SK-N-SH (cell line): Measurements from ENCODE around the gene JCHAIN. TPM values are rescaled to one million over a fixed set of nuclear protein-coding genes. Genes with fewer than 3 reads are reported as not detected.

ENCODE experiments used
- CTCF ChIA-PET: fragments of 300-600, 350-600 bp; formaldehyde crosslinking; extraction: SDS; loops from one replicate; lab custom pipeline; 2021; lab: Yijun Ruan, JAX
- POLR2A ChIA-PET: fragments of 350-600 bp; sonication (Branson Sonifier 250); formaldehyde crosslinking; extraction: SDS; loops from one replicate; lab custom pipeline; 2020; ENCODE audit warnings: antibody characterized with exemption, inconsistent platforms; lab: Yijun Ruan, JAX
- DNase-seq: peaks from one replicate; pipeline ENCODE4 v3.0.0; 2012
- H2AFZ ChIP-seq: fragments of 200-600 bp; sonication (generic); 2 replicates; pipeline ENCODE4 v1.8.1; 2016; ENCODE audit warnings: antibody characterized with exemption, mild to moderate bottlenecking, low read depth
- H3F3A ChIP-seq: fragments of 200-600 bp; sonication (generic); replicated peaks from 2 replicates; pipeline ENCODE3; 2016; ENCODE audit warnings: antibody characterized with exemption, mild to moderate bottlenecking; ENCODE audit not compliant: insufficient read depth
- H3K27ac ChIP-seq, 2 experiments: fragments of 200-500 bp in 1 of 2; fragments of 200-600 bp in 1 of 2; sonication (Bioruptor generic) in 1 of 2; sonication (generic), shearing (Covaris generic) in 1 of 2; 2 replicates each; pipeline versions ENCODE4 v1.5.1 to v1.6.1; 2014 to 2016; ENCODE audit warnings: low read depth in 2 of 2, inconsistent platforms in 1 of 2, low read length in 1 of 2, mild to moderate bottlenecking in 1 of 2, mixed read lengths in 1 of 2
- H3K27me3 ChIP-seq: fragments of 200-600 bp; sonication (generic), shearing (Covaris generic); 2 replicates; pipeline ENCODE4 v1.6.1; 2016; ENCODE audit warnings: mixed run types; ENCODE audit not compliant: insufficient read depth
- H3K36me3 ChIP-seq, 2 experiments: fragments of 200-500 bp in 1 of 2; fragments of 200-600 bp in 1 of 2; sonication (Bioruptor generic) in 1 of 2; sonication (generic) in 1 of 2; replicated peaks in 1 of 2; 2 replicates each; pipeline versions ENCODE3 to v1.5.1; 2014 to 2016; ENCODE audit warnings: low read length in 1 of 2, mild to moderate bottlenecking in 1 of 2; ENCODE audit not compliant: insufficient read depth in 2 of 2, control insufficient read depth in 1 of 2
- H3K4me1 ChIP-seq, 2 experiments: fragments of 200-500 bp in 1 of 2; fragments of 200-600 bp in 1 of 2; sonication (Bioruptor generic) in 1 of 2; sonication (generic), shearing (Covaris generic) in 1 of 2; 2 replicates each; pipeline versions ENCODE4 v1.5.1 to v1.6.1; 2014 to 2016; ENCODE audit warnings: low read depth in 1 of 2, low read length in 1 of 2, mixed run types in 1 of 2; ENCODE audit not compliant: insufficient read depth in 2 of 2, control insufficient read depth in 1 of 2
- H3K4me2 ChIP-seq: fragments of 200-600 bp; sonication (generic), shearing (Covaris generic); 2 replicates; pipeline ENCODE4 v1.6.1; 2017; ENCODE audit warnings: mixed run types
- H3K4me3 ChIP-seq, 2 experiments: fragments of 200-500 bp in 1 of 2; fragments of 200-600 bp in 1 of 2; sonication (Bioruptor generic) in 1 of 2; sonication (generic), shearing (Covaris generic) in 1 of 2; 2 replicates each; pipeline versions ENCODE4 v1.5.1 to v1.8.1; 2014 to 2016; ENCODE audit warnings: low read depth in 2 of 2, inconsistent platforms in 1 of 2, low read length in 1 of 2, mild to moderate bottlenecking in 1 of 2, mixed read lengths in 1 of 2, moderate library complexity in 1 of 2
- H3K79me2 ChIP-seq: fragments of 200-600 bp; sonication (generic); 2 replicates; pipeline ENCODE4 v1.8.1; 2017; ENCODE audit warnings: mild to moderate bottlenecking; ENCODE audit not compliant: insufficient read depth
- H3K9ac ChIP-seq: fragments of 200-600 bp; sonication (generic); 2 replicates; pipeline ENCODE4 v1.6.1; 2017; ENCODE audit warnings: mixed run types
- H3K9me2 ChIP-seq: fragments of 200-600 bp; sonication (generic); 2 replicates; pipeline ENCODE4 v1.6.1; 2017; ENCODE audit warnings: mixed run types
- H3K9me3 ChIP-seq: fragments of 200-600 bp; sonication (generic); 2 replicates; pipeline ENCODE4 v1.6.1; 2017; ENCODE audit warnings: mixed run types, mild to moderate bottlenecking, moderate library complexity
- H4K20me1 ChIP-seq: fragments of 200-600 bp; sonication (generic); 2 replicates; pipeline ENCODE4 v1.6.1; 2017; ENCODE audit warnings: mild to moderate bottlenecking, mixed run types; ENCODE audit not compliant: insufficient read depth
- CHD2 ChIP-seq: fragments of 150-350 bp; IDR thresholded peaks from 2 replicates; pipeline ENCODE4 v1.6.1; 2018; ENCODE audit warnings: low read length; ENCODE audit not compliant: partially characterized antibody
- CTCF ChIP-seq: fragments of 200-600 bp; sonication (generic); IDR thresholded peaks from 2 replicates; pipeline ENCODE4 v1.6.1; 2017; ENCODE audit warnings: antibody characterized with exemption, mild to moderate bottlenecking, moderate library complexity
- ELF1 ChIP-seq: IDR thresholded peaks from 2 replicates; pipeline ENCODE4 v1.4.0; 2012
- EP300 ChIP-seq, 2 experiments: IDR thresholded peaks; 2 replicates each; pipeline versions ENCODE4 v1.4.0 to v1.6.1; 2012; ENCODE audit warnings: borderline replicate concordance in 1 of 2, low read depth in 1 of 2, low read length in 1 of 2
- FOSL2 ChIP-seq: IDR thresholded peaks from 2 replicates; pipeline ENCODE4 v1.4.0; 2012; ENCODE audit warnings: low read depth, mild to moderate bottlenecking, moderate library complexity, borderline replicate concordance
- MAX ChIP-seq: IDR thresholded peaks from 2 replicates; pipeline ENCODE4 v1.4.0; 2012; ENCODE audit warnings: low read depth
- MXI1 ChIP-seq: IDR thresholded peaks from 2 replicates; pipeline ENCODE4 v1.6.1; 2012; ENCODE audit warnings: mild to moderate bottlenecking, low read depth, low read length, improper control_type of control experiment
- NFIC ChIP-seq: IDR thresholded peaks from 2 replicates; pipeline ENCODE4 v1.4.0; 2012; ENCODE audit warnings: borderline replicate concordance
- NRF1 ChIP-seq: IDR thresholded peaks from 2 replicates; pipeline ENCODE4 v1.6.1; 2012; ENCODE audit warnings: low read depth, mild to moderate bottlenecking, low read length
- PBX3 ChIP-seq: IDR thresholded peaks from 2 replicates; pipeline ENCODE4; 2012
- POLR2AphosphoS5 ChIP-seq: IDR thresholded peaks from 2 replicates; pipeline ENCODE4 v1.6.1; 2012; ENCODE audit warnings: low read depth, low read length
- RFX5 ChIP-seq: IDR thresholded peaks from 2 replicates; pipeline ENCODE4 v1.6.1; 2012; ENCODE audit warnings: mild to moderate bottlenecking, improper control_type of control experiment, low read length
- RXRA ChIP-seq: IDR thresholded peaks from 2 replicates; pipeline ENCODE4 v1.4.0; 2012; ENCODE audit warnings: low read depth, mild to moderate bottlenecking, borderline replicate concordance
- SIN3A ChIP-seq: IDR thresholded peaks from 2 replicates; pipeline ENCODE4 v1.6.1; 2012; ENCODE audit warnings: low read depth, mild to moderate bottlenecking, low read length, moderate library complexity, borderline replicate concordance
- SMC3 ChIP-seq: IDR thresholded peaks from 2 replicates; pipeline ENCODE4 v1.6.1; 2012; ENCODE audit warnings: low read depth, low read length, improper control_type of control experiment
- TCF12 ChIP-seq: IDR thresholded peaks from 2 replicates; pipeline ENCODE4 v1.4.0; 2012
- TEAD4 ChIP-seq: IDR thresholded peaks from 2 replicates; pipeline ENCODE4 v1.4.0; 2012; ENCODE audit warnings: mild to moderate bottlenecking, borderline replicate concordance; ENCODE audit not compliant: insufficient read depth
- USF1 ChIP-seq: IDR thresholded peaks from 2 replicates; pipeline ENCODE4 v1.4.0; 2012; ENCODE audit warnings: low read depth, borderline replicate concordance
- WGBS: methylation state at CpG from one replicate; pipeline ENCODE4 v1.1.6; 2017; ENCODE audit warnings: low lambda C conversion rate; 5-methylcytosine and 5-hydroxymethylcytosine counted together
- polyA plus RNA-seq, 3 experiments: library from polyadenylated mRNA; depleted of rRNA; stranded (reverse); fragments of >200 nt; gene quantifications; 2 replicates each; pipeline ENCODE4 v1.2.3, GENCODE V29; 2012

The JCHAIN gene
- polyA plus RNA-seq, 1 of the 3 experiments (the other 2 are of a cell fraction), result 1.1 TPM

- Histone ChIP-seq H3F3A (peaks cover 9% of the 10 kb centered on the region), H3K27ac (no peak overlapping the region), H3K4me2 (no peak overlapping the region), H3K9ac (no peak overlapping the region), H3K4me1 (no peaks in the 10 kb centered on the region; a peak in 1 of 4 replicates), H3K4me3 (no peak overlapping the region), H3K9me2 (no peaks in the 10 kb centered on the region), H3K79me2 (no peaks in the 10 kb centered on the region), H3K36me3 (no peaks in the 10 kb centered on the region), H3K27me3 (no peaks in the 10 kb centered on the region), H3K9me3 (no peaks in the 10 kb centered on the region), H2AFZ (no peak overlapping the region), H4K20me1 (no peaks in the 10 kb centered on the region)
- TF ChIP-seq FOSL2 (no peak), CHD2 (no peak), USF1 (no peak), SIN3A (no peak), MAX (no peak), PBX3 (no peak), RFX5 (no peak), ELF1 (no peak), CTCF (no peak)
- no peak for DNase-seq
- WGBS, result 8% methylated on average over 1 of the region's 1 CpG
- ChIA-PET POLR2A (no interaction called here), CTCF (interaction anchor here (1.4 kb wide), 1 partner anchor 25 kb away, joined by 6 read pairs; no protein-coding TSS in a partner anchor)
These were observed 38.7 kb downstream of the JCHAIN start for GRCh38 chr4:70627620-70628019.

- CTCF ChIA-PET, result no interaction called here
These were observed 42.0 kb downstream of the JCHAIN start for GRCh38 chr4:70624226-70624793.

More at GRCh38 chr4:70624226-70624793, 42.0 kb downstream of the JCHAIN start:
- Histone ChIP-seq H3K9me2 (no peaks in the 10 kb centered on the region), H3K4me1 (no peaks in the 10 kb centered on the region), H3K27ac (no peak overlapping the region), H2AFZ (no peak overlapping the region), H3K27me3 (no peaks in the 10 kb centered on the region), H3F3A (no peaks in the 10 kb centered on the region), H3K4me2 (no peak overlapping the region), H3K79me2 (no peaks in the 10 kb centered on the region), H4K20me1 (no peaks in the 10 kb centered on the region), H3K9me3 (no peaks in the 10 kb centered on the region), H3K9ac (no peak overlapping the region), H3K4me3 (no peak overlapping the region), H3K36me3 (no peaks in the 10 kb centered on the region)
- POLR2A ChIA-PET, result no interaction called here
- no peak for TF ChIP-seq RXRA
- TF ChIP-seq MXI1, result no peak
- TF ChIP-seq POLR2AphosphoS5, result no peak
- TF ChIP-seq SMC3, result no peak
- TF ChIP-seq TEAD4, result no peak
- TF ChIP-seq EP300 (IDR thresholded peaks at IDR 0.05; ENCODE audit: borderline replicate concordance in 1 of 2, low read depth in 1 of 2, low read length in 1 of 2), result no peak
- TF ChIP-seq NRF1, result no peak
- no peak for TF ChIP-seq NFIC
- no peak for TF ChIP-seq USF1
- no peak for TF ChIP-seq TCF12
- no peak for TF ChIP-seq SIN3A
- WGBS, result 9% methylated on average over 1 of the region's 1 CpG
- no peak for DNase-seq
